Fibroblast of the aortic adventitia (primary cell): Measurements from ENCODE around the gene FSD1. TPM values are rescaled to one million over a fixed set of nuclear protein-coding genes. Genes with fewer than 3 reads are reported as not detected.

ENCODE experiments used
- DNase-seq: peaks from one replicate; pipeline ENCODE4 v3.0.0-alpha.2; 2010; ENCODE audit warnings: low read depth
- H3K4me3 ChIP-seq: 2 replicates; pipeline ENCODE4 v1.5.1; 2011; ENCODE audit warnings: low read depth, mild to moderate bottlenecking, control low read depth, low read length, moderate library complexity
- total RNA-seq: library from RNA; depleted of rRNA; stranded (reverse); fragments of >200 nt; gene quantifications from 2 replicates; pipeline ENCODE4 v1.2.3, GENCODE V29; 2012; ENCODE audit warnings: low replicate concordance
- TF ChIP-seq, protein P1 (sequence below): IDR thresholded peaks from 2 replicates; pipeline ENCODE4 v1.5.1; 2011; ENCODE audit warnings: mild to moderate bottlenecking, low read length, control low read depth, inconsistent platforms; ENCODE audit not compliant: insufficient read depth

The FSD1 gene
- total RNA-seq, 1 donor: 7.5 TPM

- TF ChIP-seq, protein P1, sequence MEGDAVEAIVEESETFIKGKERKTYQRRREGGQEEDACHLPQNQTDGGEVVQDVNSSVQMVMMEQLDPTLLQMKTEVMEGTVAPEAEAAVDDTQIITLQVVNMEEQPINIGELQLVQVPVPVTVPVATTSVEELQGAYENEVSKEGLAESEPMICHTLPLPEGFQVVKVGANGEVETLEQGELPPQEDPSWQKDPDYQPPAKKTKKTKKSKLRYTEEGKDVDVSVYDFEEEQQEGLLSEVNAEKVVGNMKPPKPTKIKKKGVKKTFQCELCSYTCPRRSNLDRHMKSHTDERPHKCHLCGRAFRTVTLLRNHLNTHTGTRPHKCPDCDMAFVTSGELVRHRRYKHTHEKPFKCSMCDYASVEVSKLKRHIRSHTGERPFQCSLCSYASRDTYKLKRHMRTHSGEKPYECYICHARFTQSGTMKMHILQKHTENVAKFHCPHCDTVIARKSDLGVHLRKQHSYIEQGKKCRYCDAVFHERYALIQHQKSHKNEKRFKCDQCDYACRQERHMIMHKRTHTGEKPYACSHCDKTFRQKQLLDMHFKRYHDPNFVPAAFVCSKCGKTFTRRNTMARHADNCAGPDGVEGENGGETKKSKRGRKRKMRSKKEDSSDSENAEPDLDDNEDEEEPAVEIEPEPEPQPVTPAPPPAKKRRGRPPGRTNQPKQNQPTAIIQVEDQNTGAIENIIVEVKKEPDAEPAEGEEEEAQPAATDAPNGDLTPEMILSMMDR: no peak
- no peak overlapping the region for H3K4me3 ChIP-seq
These were observed 837 bp downstream of the FSD1 start for GRCh38 chr19:4305257-4305612.

GRCh38 chr19:4305659-4306058 lies 1.3 kb downstream of the FSD1 start:
- H3K4me3 ChIP-seq: no peak overlapping the region
- no peak for DNase-seq
- TF ChIP-seq, protein P1: no peak

More at GRCh38 chr19:4305257-4305612, 837 bp downstream of the FSD1 start:
- no peak for DNase-seq

GRCh38 chr19:4310247-4311121 lies 6.1 kb downstream of the FSD1 start:
- TF ChIP-seq, protein P1: no peak
- no peak for DNase-seq
- H3K4me3 ChIP-seq: no peak overlapping the region

GRCh38 chr19:4313847-4314490 lies 9.6 kb downstream of the FSD1 start:
- no peak for DNase-seq
- no peak overlapping the region for H3K4me3 ChIP-seq
- TF ChIP-seq, protein P1: no peak

DNA sequence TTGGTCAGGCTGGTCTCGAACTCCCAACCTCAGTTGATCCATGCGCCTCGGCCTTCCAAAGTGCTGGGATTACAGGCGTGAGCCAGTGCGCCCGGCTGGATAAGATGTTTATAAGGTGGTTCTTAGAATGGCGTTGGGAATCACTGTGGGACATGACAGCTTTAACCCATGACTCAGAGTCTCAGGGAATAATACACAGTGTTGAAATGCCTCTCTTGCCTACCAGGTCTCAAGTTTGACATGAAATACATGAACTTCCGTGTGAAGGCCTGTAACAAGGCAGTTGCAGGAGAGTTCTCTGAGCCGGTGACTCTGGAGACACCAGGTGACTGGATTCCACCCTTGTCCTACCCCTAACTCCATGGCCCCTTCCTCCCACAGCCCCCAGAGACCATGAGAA lies 12.6 kb downstream of the FSD1 start:
- no peak overlapping the region for H3K4me3 ChIP-seq
- TF ChIP-seq, protein P1: no peak
- DNase-seq: no peak

DNA sequence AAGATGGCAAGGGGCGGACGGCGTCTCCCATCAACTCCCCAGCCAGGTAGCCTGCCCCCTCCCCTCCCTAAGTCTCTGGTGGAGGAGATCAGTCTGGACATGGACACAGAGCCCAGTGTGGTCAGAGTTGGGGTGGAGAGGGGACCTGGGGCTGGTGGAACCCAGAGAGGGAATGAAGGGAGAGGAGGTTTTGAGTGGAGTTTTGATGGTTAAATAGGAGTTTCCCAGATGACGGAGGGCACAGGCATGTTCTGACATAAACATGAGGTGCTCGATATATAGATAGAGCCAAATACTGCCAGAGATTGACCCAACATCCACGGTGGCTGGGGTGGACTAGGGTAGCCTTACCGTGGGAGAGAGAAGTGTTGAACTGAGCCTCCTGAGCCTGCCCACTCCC lies 14.1 kb downstream of the FSD1 start:
- no peak overlapping the region for H3K4me3 ChIP-seq
- no peak for DNase-seq
- TF ChIP-seq, protein P1: no peak
